Effector CD8-positive, alpha-beta T cell (primary cell): Measurements from ENCODE around the gene NPEPPS.

Experiments
- DNase-seq: peaks from one replicate; lab custom pipeline; 2025; lab: John Stamatoyannopoulos, UW

NPEPPS gene

DNA sequence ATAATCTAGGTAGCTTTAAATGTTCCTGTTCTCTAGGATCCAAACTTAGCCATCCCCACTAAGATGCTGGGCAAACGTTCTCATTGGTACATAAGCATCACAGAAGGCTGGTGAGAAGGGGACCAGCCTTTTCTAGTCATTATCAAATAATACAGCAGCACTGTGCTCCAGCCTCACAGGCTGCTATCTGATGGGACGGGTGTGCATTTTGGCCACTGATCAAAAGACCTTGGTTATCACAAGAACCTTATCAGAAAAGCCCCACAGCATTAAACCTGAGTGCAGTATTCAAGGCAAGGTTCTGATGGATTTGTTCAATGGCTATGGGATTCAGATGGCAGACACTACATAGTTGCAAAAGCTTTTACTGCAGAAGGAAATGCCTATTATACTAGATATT lies 99.7 kb downstream of the NPEPPS start:
- no peak for DNase-seq

DNA sequence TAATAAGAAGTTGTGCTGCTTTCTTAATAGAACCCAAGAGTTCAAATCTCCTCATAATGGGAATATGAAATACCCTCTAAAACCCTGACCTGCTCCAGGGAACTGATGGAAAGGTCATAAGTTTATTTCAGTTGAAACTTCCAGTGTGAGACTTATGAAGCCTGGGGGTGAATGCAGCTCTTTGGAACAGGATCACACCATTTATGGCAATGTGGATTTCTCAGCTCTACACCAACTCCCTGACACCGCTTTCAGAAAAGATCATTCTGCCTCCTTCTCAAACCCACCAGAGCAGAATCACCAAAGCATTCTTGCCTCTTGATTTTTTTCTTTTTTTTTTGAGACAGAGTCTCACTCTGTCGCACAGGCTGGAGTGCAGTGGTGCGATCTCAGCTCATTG lies 102.1 kb downstream of the NPEPPS start:
- DNase-seq, result no peak

DNA sequence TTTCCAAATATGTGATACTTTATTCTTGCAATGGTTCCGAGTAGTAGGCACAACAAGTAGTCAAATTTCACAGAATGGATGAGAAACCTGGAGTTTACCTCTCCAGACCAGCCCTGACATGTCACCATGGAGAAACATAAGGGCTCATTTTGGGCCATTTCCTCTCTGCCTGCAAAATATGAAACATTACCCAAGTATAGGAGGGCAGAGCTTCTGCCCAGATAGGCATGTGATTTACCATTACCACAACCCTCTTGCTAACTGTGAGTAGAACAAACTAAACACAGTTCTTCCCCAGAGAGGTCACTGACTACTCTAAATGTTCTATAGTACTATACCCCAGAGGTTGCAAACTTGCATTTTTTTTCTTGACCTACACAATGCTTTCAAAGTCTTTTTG lies 103.1 kb downstream of the NPEPPS start:
- no peak for DNase-seq

DNA sequence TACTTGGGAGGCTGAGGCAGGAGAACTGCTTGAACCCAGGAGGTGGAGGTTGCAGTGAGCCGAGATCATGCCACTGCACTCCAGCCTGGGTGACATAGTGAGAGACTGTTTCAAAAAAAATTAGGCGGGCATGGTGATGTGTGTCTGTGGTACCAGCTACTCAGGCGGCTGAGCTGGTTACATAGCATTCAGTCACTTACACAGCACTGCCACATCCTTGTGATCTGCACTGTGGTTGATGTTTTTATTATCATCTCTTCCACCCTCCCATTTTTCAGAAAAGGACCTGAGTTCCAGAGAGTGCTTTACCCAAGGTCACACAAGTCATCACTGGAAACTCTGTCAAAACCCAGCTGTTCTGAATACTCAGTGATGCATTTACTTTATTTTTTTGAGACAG lies 104.0 kb downstream of the NPEPPS start:
- no peak for DNase-seq

DNA sequence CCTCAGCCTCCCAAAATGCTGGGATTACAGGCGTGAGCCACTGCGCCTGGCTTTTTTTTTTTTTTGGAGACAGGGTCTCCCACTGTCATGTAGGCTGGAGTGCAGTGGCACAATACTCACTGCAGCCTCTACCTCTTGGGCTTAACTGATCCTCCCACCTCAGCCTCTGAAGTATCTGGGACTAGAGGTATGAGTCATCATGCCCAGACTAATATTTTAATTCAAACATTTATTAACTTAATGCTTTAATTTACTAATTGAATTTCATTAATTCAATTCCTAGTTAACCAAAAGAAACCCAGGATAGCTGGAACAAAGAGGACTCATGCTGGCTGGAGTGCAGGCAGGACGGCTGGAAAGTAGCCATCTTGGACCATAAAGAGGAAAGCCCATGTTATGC lies 104.8 kb downstream of the NPEPPS start:
- no peak for DNase-seq

DNA sequence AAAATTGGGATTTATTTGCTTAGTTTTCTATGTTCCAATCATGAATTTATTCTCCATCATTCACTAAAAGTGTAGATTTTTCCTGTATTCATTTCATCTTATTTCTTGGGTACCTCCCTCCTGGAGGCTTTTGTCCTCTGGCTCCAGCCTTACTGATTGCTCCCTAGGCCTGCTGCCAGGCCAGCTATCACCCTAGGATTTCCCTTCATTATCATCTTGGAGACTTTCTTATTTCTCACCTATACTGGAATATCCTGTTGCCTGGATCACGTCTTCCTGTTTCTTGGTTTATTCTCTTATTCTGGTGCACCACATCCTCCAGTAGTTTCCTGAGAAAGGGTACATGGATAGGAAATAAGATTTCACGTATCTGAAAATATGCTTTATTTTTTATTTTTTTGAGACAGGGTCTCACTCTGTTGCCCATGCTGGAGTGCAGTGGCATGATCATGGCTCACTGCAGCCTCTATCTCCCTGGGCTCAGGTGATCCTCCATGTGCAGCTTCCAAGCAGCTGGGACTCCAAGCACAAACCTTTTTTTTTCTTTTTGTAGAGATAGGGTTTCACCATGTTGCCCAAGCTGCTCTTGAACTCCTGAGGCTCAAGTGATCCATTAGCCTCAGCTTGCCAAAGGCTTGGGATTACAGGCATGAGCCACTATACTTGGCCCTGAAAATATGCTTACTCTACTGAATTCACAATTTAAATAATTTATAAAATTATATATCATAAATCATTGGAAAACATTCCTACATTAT lies 105.5 kb downstream of the NPEPPS start:
- no peak for DNase-seq

DNA sequence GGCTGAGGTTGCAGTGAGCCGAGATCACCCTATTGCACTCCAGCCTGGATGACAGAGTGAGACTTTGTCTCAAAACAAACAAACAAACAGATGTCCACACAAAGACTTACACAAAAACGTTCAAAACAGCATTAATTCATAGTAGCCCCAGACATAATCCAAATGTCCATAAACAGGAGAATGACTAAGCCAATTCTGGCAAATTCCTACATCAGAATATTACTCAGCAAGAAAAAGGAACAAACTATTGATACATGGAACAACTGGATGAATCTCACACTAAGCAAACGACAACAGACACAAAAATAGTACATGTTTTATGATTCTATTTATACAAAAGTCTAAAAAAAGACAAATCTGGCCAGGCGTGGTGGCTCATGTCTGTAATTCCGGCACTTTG lies 108.0 kb downstream of the NPEPPS start:
- no peak for DNase-seq

DNA sequence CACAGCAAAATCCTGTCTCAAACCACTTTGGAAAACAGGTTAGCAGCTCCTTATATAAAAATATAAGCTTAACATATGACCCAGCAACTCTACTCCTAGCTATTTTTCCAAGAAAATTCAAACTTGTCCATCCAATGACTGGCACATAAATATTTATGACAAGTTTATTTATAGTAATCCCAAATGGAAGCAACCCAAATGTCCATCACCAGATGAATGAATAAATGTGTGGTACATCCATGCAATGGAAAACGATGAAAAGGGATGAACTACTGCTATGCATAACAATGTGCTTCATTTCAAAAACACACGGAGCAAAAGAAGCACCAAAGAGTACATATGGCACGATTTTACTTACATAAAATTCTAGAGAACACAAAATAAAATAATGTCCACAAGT lies 109.2 kb downstream of the NPEPPS start:
- DNase-seq, result no peak

DNA sequence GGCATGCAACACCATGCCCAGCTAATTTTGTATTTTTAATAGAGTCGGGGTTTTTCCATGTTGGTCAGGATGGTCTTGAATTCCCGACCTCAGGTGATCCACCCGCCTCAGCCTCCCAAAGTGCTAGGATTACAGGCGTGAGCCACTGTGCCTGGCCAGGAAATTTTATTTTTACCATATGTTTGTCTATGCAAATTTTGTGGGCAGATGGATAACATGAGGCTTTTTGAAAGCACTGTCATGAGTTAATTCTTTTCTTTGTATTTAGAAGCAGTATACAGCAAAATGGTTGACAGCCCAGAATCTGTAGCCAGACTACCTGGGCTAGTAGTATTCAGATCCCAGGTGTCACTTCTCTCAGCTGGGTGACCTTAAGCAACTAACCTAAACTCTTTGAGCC lies 110.3 kb downstream of the NPEPPS start:
- DNase-seq, result no peak

DNA sequence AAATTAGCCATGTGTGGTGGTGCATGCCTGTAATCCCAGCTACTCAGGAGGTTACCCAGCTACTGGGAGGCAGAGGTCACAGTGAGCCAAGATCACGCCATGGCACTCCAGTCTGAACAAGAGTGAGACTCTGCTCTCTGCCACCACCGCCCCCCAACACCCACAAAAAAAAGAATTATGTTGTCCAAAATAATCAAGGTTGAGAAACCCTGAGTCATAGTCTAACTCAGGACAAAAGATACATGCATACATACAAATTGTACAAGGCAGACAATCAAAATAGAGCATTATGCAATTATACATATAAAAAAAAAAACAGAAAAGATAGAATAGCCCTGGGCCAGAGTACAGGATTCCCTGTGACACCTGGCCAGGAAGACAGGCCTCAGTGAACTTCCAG lies 112.2 kb downstream of the NPEPPS start:
- DNase-seq, result no peak

DNA sequence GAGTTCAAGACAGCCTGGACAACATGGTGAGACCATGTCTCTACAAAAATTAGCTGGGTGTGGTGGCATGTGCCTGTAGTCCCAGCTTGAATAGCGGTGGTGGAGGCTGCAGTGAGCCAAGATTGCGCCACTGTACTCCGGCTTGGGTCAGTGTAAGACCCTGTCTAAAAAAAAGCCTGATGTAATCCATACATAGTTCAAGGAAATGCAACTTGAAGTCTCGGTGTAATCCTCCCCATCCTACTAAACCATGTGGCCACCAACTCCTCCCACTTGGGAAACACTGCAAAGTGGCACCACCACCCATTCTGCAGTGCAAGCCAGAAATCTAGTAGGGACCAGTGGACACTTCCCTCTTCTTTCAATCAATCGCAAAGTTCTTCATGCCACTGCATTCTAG lies 113.4 kb downstream of the NPEPPS start:
- no peak for DNase-seq

DNA sequence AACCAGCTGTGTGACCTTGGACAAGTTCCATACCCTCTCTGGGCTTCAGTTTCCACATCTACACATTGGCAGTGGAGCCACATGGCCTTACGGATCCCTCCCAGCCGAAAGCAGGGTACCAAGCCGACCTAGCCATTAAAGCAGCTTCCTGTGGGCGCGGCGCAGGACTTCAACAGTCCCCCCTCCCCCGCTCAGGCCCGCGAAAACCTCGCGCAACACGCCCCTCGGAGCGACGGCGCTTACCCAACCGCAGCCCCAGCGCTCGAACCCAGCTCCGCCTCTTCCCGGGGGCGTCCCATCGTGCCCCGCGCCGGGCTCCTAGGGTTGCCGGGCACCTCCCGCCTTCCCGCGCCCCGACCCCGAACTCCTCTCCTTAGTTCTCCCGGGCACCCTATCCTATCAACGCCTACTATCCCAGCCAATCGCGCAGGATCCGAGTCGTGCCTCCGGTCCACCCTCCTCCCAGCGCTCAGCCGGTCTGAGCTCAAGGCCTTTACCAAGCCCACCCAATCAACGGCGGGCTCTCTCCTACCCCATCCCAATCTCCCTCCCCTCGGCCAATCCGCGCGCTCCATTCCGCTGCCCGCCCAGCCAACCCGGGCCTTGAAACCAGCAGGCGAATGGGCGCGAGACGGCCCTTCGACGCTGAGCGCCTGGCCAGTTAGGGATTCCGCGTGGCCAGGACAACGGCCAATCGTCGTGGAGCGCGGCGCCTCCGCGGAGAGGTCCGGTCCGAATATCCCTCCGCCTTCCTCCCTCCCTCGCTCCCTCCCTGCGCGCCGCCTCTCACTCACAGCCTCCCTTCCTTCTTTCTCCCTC lies 118.5 kb downstream of the NPEPPS start, which contains the start of gene KPNB1:
Gene KPNB1 (plus strand): TSS at position 767 of the 819 bp plus-strand sequence. CDS start 326 bp downstream, outside the sequence.
- DNase-seq, result peak; percentile 96

DNA sequence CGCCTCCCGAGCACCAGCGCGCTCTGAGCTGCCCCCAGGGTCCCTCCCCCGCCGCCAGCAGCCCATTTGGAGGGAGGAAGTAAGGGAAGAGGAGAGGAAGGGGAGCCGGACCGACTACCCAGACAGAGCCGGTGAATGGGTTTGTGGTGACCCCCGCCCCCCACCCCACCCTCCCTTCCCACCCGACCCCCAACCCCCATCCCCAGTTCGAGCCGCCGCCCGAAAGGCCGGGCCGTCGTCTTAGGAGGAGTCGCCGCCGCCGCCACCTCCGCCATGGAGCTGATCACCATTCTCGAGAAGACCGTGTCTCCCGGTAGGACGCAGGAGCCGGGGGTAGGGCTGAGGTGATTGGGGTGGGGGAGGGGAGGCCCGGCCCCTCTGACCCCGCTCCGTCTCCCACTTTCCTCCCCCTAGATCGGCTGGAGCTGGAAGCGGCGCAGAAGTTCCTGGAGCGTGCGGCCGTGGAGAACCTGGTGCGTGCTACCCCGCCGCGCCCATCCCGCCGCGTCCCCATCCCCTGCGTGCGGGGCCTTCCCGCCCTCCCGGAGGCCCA lies 119.1 kb downstream of the NPEPPS start:
- no peak for DNase-seq

DNA sequence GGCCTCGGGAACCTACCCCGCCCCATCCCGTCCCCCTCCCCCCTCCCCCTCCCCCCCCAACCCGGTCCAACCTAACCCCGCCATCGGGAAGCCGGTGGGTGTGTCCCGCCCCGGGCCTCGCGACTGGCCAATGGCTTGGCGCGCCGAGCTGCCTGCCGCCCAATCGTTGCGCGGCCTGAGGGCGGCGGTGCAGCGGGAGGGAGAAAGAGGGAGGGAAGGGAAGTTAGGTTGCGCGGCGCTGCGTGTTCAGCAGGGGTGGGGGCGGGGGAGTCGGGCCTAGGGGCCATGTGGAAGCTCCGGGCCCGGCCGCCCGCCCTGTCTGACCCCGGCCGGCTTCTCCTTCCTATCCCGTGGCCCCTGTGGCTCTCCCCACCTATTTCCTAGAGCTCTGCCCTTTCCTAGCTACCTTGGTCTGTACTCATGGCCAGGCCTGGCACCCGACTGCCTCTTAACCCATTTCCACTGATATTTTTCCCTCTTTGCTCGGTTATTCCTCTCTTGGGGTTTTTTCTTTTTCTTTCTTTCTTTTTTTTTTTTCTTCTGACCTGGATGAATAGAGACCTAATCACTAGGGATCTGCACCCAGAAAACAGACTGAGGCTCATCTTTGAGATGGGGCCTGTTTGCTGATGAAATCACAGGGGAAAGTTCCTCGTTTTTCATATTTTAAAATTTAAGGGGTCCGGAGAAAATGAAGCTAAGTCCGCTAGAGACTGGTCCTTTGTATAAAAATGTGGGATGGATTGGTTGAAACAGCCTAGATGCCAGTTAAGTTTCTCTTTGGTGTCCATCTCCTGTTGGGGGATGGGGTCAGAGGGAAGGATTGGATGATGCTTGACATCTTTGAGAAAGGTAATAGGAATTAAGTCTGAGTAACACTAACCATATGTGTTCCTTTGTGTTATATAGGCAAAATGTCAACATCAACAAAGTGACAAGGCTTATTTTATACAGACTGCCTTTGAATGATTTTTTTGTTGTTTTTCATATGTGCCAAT lies 119.9 kb downstream of the NPEPPS start:
- peak; percentile 83 for DNase-seq

DNA sequence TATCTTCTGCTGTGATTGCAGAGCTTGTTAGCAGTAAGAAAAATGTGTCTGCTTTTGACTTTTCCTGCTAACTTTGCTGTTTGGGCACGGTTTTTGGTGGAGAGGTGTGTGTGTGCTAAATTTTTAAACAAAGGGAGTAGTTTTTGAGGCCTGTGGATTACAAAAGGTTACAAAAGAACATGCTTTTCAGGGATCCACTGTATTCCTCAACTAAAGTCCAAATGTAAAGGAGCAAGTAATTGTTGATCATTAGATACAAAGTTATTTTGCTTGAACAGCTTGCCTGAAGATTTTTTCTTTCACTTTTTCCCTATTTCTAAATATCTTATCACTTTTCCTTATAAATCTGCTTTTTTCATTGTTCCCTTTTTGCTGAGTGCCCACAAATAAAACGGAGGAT lies 120.8 kb downstream of the NPEPPS start:
- DNase-seq, result no peak

DNA sequence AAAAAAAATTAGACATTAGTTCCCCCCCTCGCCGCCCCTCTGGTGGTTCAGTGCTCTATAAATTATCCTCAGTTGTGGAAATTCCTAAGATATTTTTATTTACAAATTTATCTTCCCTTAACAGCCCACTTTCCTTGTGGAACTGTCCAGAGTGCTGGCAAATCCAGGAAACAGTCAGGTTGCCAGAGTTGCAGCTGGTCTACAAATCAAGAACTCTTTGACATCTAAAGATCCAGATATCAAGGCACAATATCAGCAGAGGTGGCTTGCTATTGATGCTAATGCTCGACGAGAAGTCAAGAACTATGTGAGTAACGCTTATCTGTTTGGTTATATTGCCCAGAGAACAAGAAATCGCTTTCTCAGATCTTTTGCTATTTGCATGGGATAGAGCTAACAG lies 121.7 kb downstream of the NPEPPS start:
- DNase-seq, result no peak

DNA sequence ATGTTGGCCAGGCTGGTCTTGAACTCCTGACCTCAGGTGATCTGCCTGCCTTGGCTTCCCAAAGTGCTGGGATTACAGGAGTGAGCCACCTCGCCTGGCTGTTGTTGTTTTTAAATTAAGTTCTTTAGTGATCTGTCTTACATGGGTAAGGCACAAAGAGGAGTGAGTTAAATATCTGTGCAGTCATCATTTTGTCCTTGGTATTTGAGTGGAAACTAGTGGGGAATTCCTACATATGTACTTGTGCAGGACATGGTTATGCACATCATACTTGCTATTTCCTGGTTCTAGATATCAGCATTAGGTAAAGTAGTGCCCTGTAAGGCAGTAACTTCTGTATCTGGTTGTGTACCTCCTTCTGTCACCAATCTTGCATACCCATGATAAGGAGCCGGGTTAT lies 122.5 kb downstream of the NPEPPS start:
- no peak for DNase-seq

DNA sequence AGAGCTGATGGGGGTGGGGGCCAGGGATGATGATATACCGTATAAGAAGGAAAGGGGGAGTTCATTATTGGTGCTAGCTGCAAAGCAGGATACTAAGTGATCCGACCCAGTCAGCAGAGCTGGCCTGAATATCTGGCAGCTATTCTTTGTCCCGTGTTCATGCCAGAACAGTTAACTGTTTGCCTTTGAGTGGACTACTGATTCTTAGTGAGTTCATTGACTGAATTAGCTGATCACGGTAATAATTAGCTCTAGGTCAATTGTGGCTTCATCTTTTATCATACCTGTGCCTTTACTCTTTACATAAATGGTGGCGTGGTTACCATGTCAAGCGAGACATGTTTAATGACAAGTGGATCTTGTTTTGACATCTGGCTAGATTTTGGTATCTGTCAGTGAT lies 124.1 kb downstream of the NPEPPS start:
- no peak for DNase-seq

DNA sequence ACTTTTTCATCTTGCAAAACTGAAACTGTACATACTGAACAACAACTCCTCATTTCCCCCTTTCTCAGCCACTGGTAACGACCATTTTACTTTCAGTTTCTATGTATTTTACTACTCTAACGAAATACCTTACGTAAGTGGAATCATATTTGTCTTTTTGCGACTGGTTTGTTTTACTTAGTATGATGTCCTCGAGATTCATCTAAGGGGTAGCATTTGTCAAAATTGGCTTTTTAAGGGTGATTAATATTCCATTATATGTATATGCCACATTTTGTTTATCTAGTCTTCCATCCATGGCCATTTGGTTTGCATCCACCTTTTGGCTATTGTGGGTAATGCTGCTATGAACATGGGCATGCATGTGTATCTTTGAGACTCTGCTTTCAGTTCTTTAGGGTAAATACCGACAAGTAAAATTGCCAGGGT lies 129.2 kb downstream of the NPEPPS start:
- DNase-seq, result no peak

DNA sequence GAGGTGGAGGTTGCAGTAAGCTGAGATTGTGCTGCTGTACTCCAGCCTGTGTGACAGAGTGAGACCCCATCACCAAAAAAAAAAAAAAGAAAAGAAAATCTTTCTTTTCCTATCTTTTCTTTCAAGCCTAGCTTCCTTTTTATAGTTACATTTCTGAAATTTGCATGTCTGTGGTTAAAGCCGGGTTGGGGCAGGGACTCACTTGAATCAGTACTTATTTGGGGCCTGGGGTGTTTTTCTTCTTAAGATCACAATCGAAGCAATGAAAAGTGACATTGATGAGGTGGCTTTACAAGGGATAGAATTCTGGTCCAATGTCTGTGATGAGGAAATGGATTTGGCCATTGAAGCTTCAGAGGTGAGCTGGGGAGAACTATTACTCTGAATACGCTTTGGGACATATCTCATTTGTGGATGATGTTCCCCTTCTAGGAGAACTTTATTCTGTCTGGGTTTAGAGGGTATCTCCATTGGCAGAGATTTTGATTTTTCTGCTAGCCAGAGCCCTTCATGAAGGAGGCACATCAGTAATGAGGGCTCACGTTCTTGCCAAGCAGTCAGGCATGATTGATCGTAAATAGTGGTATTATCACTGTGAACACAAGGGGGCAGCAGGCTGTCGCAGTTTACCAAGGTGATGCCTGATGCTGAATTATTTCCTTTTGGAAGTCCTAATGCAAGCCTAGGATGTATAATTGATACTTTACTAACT lies 133.2 kb downstream of the NPEPPS start:
- DNase-seq, result peak; percentile 28

DNA sequence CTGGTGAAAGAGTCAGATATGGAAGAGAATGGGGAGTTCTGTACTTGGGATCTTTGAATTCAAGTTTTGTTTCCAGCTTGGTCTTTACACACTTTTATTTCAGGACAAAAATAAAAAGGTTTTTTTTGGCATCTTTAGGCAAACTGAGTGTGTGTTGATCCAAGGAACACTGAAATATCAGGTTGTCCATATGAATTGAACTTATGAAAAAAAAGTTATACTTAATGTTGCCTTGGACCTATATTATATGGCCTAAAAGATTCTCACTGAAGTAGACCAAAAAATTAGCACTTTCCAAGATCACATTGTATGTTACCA lies 133.7 kb downstream of the NPEPPS start:
- no peak for DNase-seq
